Subcutaneous abdominal adipose tissue (tissue), 5 donors: Measurements from ENCODE around the gene DNAJB12.

Source experiments
- H3K27ac ChIP-seq: one replicate; pipeline ENCODE4 v1.7.0; 2013; ENCODE audit warnings: low read depth, mild to moderate bottlenecking, inconsistent platforms, low read length, moderate library complexity
- H3K27me3 ChIP-seq, 5 donors: one replicate each; pipeline ENCODE4 v1.7.0; 2013; ENCODE audit warnings: low read length in 5 of 5, inconsistent platforms in 1 of 5; ENCODE audit not compliant: control insufficient read depth in 5 of 5, insufficient read depth in 4 of 5
- H3K36me3 ChIP-seq, 5 donors: one replicate each; pipeline ENCODE4 v1.7.0; 2013; ENCODE audit warnings: low read length in 5 of 5; ENCODE audit not compliant: control insufficient read depth in 5 of 5, insufficient read depth in 5 of 5
- H3K4me1 ChIP-seq, 5 donors: one replicate each; pipeline ENCODE4 v1.7.0; 2013; ENCODE audit warnings: low read length in 5 of 5, mild to moderate bottlenecking in 3 of 5, moderate library complexity in 1 of 5; ENCODE audit not compliant: control insufficient read depth in 5 of 5, insufficient read depth in 5 of 5
- H3K4me3 ChIP-seq, 5 donors: one replicate each; pipeline ENCODE4 v1.7.0; 2013; ENCODE audit warnings: low read length in 5 of 5, low read depth in 1 of 5
- H3K9ac ChIP-seq, 5 donors: one replicate each; pipeline ENCODE4 v1.7.0; 2013; ENCODE audit warnings: low read length in 5 of 5, mild to moderate bottlenecking in 4 of 5, moderate library complexity in 3 of 5
- H3K9me3 ChIP-seq, 5 donors: one replicate each; pipeline ENCODE4 v1.7.0; 2013; ENCODE audit warnings: low read length in 5 of 5; ENCODE audit not compliant: control insufficient read depth in 5 of 5
- donor health status: healthy.
- donor health status: healthy.
- donor health status: healthy.
- donor health status: healthy.
- donor health status: healthy.

Gene DNAJB12

DNA sequence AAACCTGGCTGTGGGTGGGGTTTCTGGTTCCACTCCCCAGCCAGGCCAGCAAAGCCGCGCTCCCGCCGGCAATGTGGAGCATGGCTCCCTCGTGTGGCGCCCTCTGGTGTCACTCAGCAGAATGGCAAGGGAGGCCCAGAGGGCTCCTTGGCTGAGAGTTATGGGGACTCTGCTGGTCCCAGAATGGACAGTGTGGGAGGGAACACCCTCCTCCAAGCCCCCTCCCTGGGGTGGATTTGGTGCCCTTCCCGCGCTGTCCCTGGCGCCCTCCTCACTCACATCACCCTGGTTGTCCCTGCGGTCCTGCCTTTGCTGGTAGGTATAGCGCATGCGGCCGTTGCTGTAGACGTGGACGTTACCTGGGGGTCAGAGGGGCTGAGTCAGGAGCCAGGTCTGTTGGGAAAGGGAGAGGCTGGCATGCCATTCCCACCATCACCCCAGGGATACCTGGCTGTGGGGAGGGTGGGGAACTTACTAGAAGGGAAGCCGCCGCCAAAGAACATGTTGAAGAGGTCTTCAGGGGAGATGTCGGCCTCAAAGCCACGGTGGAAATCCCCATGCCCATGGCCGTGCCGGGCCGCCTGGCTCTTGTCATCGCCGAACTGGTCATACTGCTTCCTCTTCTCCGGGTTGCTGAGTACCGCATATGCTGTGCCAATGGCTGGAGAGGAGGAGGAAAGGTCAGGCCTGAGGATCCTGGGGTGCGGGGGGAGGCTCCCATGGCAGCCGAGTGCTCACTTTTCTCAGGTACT is 14.0 kb downstream of the DNAJB12 start:
- H3K4me3 ChIP-seq = no peak overlapping the region
- no peaks in the 10 kb centered on the region for H3K27me3 ChIP-seq
- H3K4me1 ChIP-seq = peaks cover 8 to 22% (median 15%) of the 10 kb centered on the region in 5 donors
- H3K9me3 ChIP-seq = no peaks in the 10 kb centered on the region
- H3K27ac ChIP-seq = no peak overlapping the region
- no peak overlapping the region for H3K9ac ChIP-seq
- H3K36me3 ChIP-seq = peaks cover 2 to 76% (median 60%) of the 10 kb centered on the region in 5 donors

DNA sequence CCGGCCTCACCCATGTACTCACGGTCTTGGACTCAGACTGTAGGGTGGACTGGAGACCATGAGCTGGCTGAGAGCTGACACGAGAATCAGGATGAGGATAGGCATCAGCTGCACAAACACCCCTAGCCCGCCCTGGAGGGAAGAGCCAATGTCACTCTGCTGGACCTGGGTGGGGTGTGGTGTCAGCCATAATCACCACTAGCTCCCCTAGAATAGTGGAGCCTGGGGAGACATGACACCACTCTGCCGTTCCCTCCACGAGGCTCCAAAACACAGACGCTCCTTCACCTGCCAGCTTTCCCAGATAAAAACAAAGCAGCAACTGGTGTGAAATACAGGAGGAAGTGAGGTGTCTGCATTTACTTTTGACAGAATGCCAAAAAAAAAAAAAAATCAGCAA is 16.5 kb downstream of the DNAJB12 start:
- H3K9ac ChIP-seq = no peak overlapping the region
- no peak overlapping the region for H3K27ac ChIP-seq
- H3K9me3 ChIP-seq = no peaks in the 10 kb centered on the region
- no peak overlapping the region for H3K4me3 ChIP-seq
- H3K36me3 ChIP-seq = peaks cover 2 to 68% (median 54%) of the 10 kb centered on the region in 5 donors
- no peaks in the 10 kb centered on the region for H3K27me3 ChIP-seq
- H3K4me1 ChIP-seq = peaks cover 18 to 46% (median 36%) of the 10 kb centered on the region in 5 donors

DNA sequence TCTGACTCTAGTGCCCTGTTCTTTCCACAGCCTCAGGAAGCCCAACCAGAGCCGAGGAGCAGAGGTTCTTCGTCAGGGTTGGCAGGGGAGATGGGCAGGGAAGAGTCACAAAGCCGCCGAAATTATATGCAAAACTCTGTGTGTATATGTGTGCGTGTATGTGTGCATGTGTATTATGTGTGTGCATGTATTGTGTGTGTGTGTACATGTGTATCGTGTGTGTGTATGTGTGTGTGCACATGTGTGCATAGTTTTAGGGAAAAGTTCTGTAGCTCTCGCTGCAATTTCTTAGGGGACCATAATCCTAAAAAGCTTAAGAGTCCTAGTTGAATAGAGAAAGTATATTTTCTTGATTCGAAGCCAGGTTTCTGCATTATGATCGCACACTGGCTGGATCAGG is 17.0 kb downstream of the DNAJB12 start:
- H3K9ac ChIP-seq = no peak overlapping the region
- H3K27ac ChIP-seq = no peak overlapping the region
- H3K4me3 ChIP-seq = no peak overlapping the region
- peaks cover 18 to 51% (median 39%) of the 10 kb centered on the region in 5 donors for H3K4me1 ChIP-seq
- H3K27me3 ChIP-seq = no peaks in the 10 kb centered on the region
- peaks cover 2 to 63% (median 49%) of the 10 kb centered on the region in 5 donors for H3K36me3 ChIP-seq
- H3K9me3 ChIP-seq = no peaks in the 10 kb centered on the region

DNA sequence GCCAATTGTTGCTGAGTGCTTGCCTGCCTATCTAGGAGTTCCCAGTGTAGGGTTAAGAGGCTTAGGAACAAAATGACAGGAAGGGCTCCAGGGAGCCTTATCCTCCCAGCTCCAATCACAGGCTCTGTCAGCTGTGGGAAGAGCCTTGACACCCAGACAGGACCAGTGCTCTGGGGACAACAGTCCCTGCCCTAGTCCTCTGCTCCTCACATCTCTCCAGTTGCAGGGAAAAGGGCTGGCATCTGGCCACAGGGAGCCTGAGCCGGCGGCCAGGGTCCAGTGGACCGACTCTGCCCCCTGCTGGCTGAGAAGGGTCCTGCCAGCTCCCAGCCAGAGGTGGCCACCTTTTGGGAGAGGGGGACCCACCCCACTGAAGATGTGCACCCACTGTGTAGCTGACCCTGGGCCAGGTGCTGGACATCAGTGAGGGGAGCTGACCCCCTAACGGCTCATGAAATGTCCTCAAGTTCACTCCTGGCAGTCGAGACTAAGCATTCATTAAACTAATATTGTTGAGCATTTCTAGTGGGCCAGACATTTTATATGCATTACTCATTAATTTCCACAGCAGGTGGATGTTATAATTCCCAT is 17.6 kb downstream of the DNAJB12 start:
- H3K36me3 ChIP-seq = peaks cover 2 to 58% (median 43%) of the 10 kb centered on the region in 5 donors
- H3K27me3 ChIP-seq = no peaks in the 10 kb centered on the region
- no peaks in the 10 kb centered on the region for H3K9me3 ChIP-seq
- peaks cover 18 to 57% (median 45%) of the 10 kb centered on the region in 5 donors for H3K4me1 ChIP-seq
- H3K4me3 ChIP-seq = peak overlapping the region in 1 of 5 donors; percentile 16
- H3K9ac ChIP-seq = peak overlapping the region in 1 of 5 donors; percentile 53
- H3K27ac ChIP-seq = no peak overlapping the region

DNA sequence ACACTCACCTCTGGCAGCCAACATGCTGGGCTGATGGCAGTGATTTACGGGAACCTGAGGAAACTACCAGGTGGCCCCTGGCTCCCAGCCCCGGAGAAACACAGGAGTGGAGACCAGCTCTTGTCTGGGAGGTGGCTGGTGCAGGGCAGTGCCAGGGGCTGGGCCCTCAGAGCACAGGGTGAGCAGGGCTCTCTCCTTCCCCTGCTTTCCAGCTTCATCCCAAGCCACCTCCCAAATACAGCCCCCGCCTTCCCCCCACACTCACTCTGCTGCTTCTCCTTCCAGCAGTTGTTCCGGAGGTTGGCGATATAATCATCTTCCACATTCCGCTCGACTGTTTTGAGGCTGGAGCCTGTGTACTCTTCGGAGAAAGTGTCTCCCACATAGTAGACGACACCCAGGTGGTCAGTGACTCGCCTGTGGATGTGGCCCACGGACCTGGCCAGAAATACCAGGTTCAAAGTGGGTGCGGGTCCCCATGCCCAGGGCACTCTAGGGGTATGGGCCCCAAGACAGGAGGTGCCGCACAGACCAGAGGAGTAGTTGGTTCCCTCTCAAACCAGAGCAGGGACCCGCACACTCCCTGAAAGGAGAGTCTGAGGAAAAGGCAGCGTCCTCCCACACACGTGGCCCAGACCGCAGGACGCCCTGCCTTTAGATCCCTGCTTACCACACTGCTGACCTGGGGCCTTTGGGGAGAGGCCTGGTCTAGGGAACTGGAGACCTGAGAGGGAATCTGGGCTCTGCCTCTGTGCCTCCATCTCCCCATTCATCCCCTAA is 18.3 kb downstream of the DNAJB12 start:
- Histone ChIP-seq H3K27me3 (no peaks in the 10 kb centered on the region), H3K4me3 (peak overlapping the region in 2 of 5 donors; percentile 16 to 37), H3K36me3 (peaks cover 2 to 51% (median 42%) of the 10 kb centered on the region in 5 donors), H3K27ac (no peak overlapping the region), H3K9me3 (no peaks in the 10 kb centered on the region), H3K4me1 (peaks cover 22 to 64% (median 52%) of the 10 kb centered on the region in 5 donors), H3K9ac (peak overlapping the region in 3 of 5 donors; percentile 6 to 53 (median 7))

DNA sequence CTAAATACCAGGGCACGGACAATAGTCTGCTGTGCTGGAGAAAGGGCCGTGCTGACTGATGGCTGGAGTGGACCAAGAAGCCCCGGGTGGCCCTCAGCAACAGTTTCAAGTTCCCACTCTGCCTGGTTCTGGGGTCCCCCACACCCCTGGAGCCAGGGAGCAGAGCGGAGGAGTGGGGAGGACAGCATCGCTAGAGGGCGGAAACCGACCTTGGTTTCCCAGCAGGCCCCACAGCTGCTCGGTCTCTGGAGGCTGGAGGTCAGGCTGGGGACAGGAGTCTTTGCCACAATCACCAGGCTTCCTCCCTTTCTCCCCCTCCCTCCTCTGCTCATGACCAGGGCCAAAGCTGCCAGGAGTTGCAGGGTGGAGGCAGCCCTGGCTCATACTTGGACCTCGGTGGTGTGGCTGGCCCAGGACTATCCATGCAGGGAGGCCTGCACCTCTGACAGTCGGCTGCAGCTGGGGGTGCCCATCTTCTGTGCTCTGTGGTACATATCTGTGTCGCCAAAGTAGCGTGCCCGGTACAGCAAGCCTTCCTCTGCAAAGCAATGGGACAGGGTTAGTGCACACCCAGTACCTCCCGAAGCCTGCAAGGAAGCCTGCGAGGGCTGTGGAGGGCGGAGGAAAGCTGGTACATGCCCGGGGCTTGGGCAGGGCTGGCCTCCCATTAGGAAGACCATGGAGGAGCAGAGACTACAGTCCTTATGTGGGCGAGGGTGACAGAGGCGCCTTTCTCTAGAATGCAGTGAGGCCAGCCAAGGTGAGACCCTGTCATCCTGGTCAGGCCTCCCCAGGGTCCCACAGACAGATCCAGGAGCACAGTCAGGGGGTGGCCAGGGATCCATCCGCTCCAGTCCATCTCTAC is 19.1 kb downstream of the DNAJB12 start:
- H3K4me3 ChIP-seq = peak overlapping the region in 2 of 5 donors; percentile 9 to 37
- H3K27me3 ChIP-seq = no peaks in the 10 kb centered on the region
- no peaks in the 10 kb centered on the region for H3K9me3 ChIP-seq
- peak overlapping the region in 2 of 5 donors; percentile 19 to 62 for H3K9ac ChIP-seq
- H3K4me1 ChIP-seq = peaks cover 22 to 68% (median 58%) of the 10 kb centered on the region in 5 donors
- peak overlapping the region; percentile 62 for H3K27ac ChIP-seq
- H3K36me3 ChIP-seq = peaks cover 2 to 43% (median 35%) of the 10 kb centered on the region in 5 donors

DNA sequence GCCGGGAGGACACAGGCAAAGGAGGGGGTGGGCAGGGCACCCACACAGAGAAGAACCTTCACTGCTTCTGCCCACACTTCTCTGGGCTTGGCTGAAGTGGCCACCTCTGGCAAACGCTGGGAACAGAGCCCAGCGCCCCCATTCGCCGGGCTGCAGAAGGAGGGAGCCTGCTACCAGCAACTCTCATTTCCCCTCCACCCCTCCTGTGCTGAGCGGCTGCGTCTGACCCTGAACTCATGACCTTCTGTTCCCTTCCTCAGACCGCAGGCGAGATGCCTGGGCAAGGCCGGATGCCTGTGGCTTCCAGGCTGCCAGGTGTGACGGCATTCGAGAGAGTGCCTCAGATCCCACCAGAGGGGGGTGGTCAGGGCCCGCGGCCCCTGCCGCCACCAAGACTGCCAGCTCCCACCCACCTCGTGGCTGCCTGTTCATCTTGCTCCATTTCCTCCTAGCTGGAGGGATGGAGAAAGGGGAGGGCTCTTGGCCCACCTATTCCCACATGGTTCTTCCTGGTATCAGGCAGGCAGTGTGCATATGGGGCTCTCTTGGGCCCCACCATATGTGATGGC is 19.8 kb downstream of the DNAJB12 start:
- Histone ChIP-seq H3K9ac (peak overlapping the region in 2 of 5 donors; percentile 19 to 62), H3K36me3 (peaks cover 2 to 41% (median 32%) of the 10 kb centered on the region in 5 donors), H3K4me3 (peak overlapping the region in 1 of 5 donors; percentile 37), H3K27me3 (no peaks in the 10 kb centered on the region), H3K9me3 (no peaks in the 10 kb centered on the region), H3K4me1 (peaks cover 22 to 68% (median 65%) of the 10 kb centered on the region in 5 donors), H3K27ac (peak overlapping the region; percentile 62)

DNA sequence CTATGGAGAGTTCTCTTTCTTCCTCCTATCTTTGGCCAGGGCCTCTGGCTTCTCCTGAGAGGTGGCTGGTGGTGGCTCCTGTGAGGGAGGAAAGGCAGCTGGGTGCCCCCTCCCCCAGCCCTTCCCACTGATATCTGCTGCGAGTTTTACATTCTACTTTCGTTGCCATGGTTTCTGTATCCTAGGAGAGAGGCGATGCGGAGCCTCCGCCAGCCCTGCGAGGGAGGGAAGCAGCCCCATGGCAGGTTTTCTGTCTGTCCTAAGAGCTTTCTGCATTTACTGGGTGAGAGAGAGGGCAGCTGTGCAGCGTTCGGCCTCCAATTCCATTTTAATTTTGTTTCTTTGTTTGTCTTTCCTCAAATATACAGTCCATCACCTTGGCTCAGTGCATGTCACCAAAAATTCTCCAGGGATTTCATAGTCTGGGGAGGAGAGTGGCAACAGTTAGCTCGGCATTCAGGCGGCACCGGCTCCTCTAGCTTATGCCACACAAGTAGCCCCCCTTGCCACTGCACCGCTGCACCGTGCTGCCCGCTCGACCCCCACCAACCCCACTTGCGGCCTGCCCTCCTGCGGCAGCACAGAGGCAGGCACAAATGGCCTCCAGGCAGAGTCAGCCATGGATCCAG is 20.4 kb downstream of the DNAJB12 start:
- Histone ChIP-seq H3K4me1 (peaks cover 22 to 74% (median 71%) of the 10 kb centered on the region in 5 donors), H3K4me3 (no peak overlapping the region), H3K36me3 (peaks cover 2 to 38% (median 32%) of the 10 kb centered on the region in 5 donors), H3K27ac (no peak overlapping the region), H3K9me3 (no peaks in the 10 kb centered on the region), H3K27me3 (no peaks in the 10 kb centered on the region), H3K9ac (no peak overlapping the region)
